GM12878 (cell line): ENCODE data around the gene MAGI1.

Experiments used
- BMI1 ChIP-seq: fragments of 450-650 bp; IDR thresholded peaks from 2 replicates; pipeline ENCODE4 v1.6.1; 2016; ENCODE audit warnings: mild to moderate bottlenecking, moderate library complexity, borderline replicate concordance
- EP300 ChIP-seq, 2 experiments: fragments of 150-350 bp in 1 of 2; IDR thresholded peaks; 2 replicates each; pipeline ENCODE4 v1.6.1; 2011 to 2012; ENCODE audit warnings: low read depth in 2 of 2, low read length in 2 of 2, borderline replicate concordance in 1 of 2, improper control_type of control experiment in 1 of 2, inconsistent platforms in 1 of 2; ENCODE audit not compliant: control insufficient read depth in 1 of 2
- POLR2A ChIP-seq: IDR thresholded peaks from 2 replicates; pipeline ENCODE4 v1.6.1; 2011; ENCODE audit warnings: low read depth, mild to moderate bottlenecking, low read length
- SP1 ChIP-seq: IDR thresholded peaks from one replicate; pipeline ENCODE4 v1.6.1; 2011; ENCODE audit warnings: low read depth, low read length
- TF ChIP-seq, protein P1 (sequence below), 3 experiments: IDR thresholded peaks in 2 of 3; conservative IDR thresholded peaks in 1 of 3; 2 replicates each; pipeline ENCODE4 v1.5.1; 2011; ENCODE audit warnings: low read depth in 3 of 3, low read length in 3 of 3, mild to moderate bottlenecking in 3 of 3, control low read depth in 2 of 3, moderate library complexity in 2 of 3, inconsistent platforms in 1 of 3, mixed read lengths in 1 of 3; ENCODE audit not compliant: control insufficient read depth in 2 of 3, insufficient read depth in 1 of 3; ENCODE audit errors: extremely low read depth in 1 of 3

DNA sequence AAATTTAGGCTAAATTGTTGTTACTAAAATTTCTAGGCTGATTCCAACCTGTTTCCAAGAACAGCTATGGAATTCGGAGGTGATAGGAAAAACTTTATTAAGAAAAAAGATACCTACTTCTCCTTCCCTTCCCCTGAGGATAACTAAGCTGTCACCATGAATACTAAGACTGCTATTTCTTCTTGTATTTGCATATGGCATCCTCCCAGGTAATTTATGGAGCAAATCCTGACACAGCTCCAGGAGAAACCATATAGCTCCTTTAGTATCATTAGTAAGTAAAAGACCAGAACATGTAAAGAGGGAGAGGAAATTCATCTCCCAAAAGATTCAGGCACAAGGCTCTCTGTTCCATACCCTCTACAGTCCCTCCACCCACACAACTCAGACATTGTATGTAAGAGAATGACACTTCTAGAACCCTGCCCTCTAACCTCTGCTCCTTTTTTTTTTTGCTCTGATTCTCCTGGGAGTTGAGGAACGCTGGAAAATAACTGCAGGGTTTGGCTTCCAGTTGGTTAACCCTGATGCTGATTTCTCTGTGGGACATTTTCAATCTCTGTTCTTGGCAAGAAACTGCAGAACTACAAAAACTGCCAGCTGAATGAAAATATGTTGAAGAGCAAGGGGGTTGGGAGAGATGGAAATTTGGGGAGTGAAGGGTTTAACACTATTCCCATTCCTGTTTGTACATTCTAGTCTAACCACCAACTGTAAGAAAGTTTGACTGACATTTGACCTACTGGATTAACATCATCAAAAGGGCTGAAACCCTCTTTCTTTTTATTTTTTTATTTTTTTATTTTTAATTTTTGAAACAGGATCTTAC is 14.2 kb upstream of the MAGI1 start:
- TF ChIP-seq POLR2A (no peak), BMI1 (no peak), SP1 (no peak), EP300 (IDR thresholded peaks at IDR 0.05; ENCODE audit: borderline replicate concordance in 1 of 2, control insufficient read depth in 1 of 2, low read depth in 2 of 2, low read length in 2 of 2) (no peak)
- TF ChIP-seq, protein P1, sequence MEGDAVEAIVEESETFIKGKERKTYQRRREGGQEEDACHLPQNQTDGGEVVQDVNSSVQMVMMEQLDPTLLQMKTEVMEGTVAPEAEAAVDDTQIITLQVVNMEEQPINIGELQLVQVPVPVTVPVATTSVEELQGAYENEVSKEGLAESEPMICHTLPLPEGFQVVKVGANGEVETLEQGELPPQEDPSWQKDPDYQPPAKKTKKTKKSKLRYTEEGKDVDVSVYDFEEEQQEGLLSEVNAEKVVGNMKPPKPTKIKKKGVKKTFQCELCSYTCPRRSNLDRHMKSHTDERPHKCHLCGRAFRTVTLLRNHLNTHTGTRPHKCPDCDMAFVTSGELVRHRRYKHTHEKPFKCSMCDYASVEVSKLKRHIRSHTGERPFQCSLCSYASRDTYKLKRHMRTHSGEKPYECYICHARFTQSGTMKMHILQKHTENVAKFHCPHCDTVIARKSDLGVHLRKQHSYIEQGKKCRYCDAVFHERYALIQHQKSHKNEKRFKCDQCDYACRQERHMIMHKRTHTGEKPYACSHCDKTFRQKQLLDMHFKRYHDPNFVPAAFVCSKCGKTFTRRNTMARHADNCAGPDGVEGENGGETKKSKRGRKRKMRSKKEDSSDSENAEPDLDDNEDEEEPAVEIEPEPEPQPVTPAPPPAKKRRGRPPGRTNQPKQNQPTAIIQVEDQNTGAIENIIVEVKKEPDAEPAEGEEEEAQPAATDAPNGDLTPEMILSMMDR (IDR thresholded peaks at IDR 0.05 in 2 of 3, conservative IDR thresholded peaks at IDR 0.05 in 1 of 3; ENCODE audit: control insufficient read depth in 2 of 3, extremely low read depth in 1 of 3, insufficient read depth in 1 of 3, low read depth in 3 of 3, low read length in 3 of 3), result no peak
